ENCODE measurements around the gene IRX5. TPM values are rescaled to one million over a fixed set of nuclear protein-coding genes. Genes with fewer than 3 reads are reported as not detected.

IRX5 gene
- total RNA-seq (2012; rRNA removed), result 0.87 and 1.8 TPM in 2 replicates

- peaks cover 11% of the 10 kb centered on the region for H3K36me3 ChIP-seq (ENCODE audit: insufficient read depth, low read length)
- H3K9me3 ChIP-seq (replicated peaks; ENCODE audit: low read length), result no peaks in the 10 kb centered on the region
- H3K27me3 ChIP-seq (ENCODE audit: control insufficient read depth, insufficient read depth, low read length), result no peaks in the 10 kb centered on the region
- H3K4me3 ChIP-seq (ENCODE audit: low read length), result peak within 1 kb of the TSS; percentile 85
- peak within 1 kb of the TSS; percentile 91 for H3K9ac ChIP-seq (ENCODE audit: low read depth, low read length)
- H3K4me1 ChIP-seq (ENCODE audit: control insufficient read depth, insufficient read depth, low read length), result peaks cover 19% of the 10 kb centered on the region
- H3K4me2 ChIP-seq (ENCODE audit: low read length), result peak within 1 kb of the TSS; percentile 89
Observed at GRCh38 chr16:54930005-54930868, at the start of gene IRX5. Gene IRX5 (plus strand): TSS chr16:54930865. CDS start chr16:54931199, 334 bp downstream.

GRCh38 chr16:54882556-54882955 is 48.1 kb upstream of the IRX5 start:
- Histone ChIP-seq H3K4me1 (ENCODE audit: control insufficient read depth, insufficient read depth, low read length) (no peaks in the 10 kb centered on the region), H3K27me3 (ENCODE audit: control insufficient read depth, insufficient read depth, low read length) (no peaks in the 10 kb centered on the region), H3K9me3 (replicated peaks; ENCODE audit: low read length) (no peaks in the 10 kb centered on the region), H3K9ac (ENCODE audit: low read depth, low read length) (no peak overlapping the region), H3K36me3 (ENCODE audit: insufficient read depth, low read length) (no peaks in the 10 kb centered on the region), H3K4me3 (ENCODE audit: low read length) (no peak overlapping the region), H3K4me2 (ENCODE audit: low read length) (no peak overlapping the region)

- Histone ChIP-seq H3K4me2 (ENCODE audit: low read length) (no peak overlapping the region), H3K9ac (ENCODE audit: low read depth, low read length) (no peak overlapping the region), H3K4me3 (ENCODE audit: low read length) (no peak overlapping the region), H3K4me1 (ENCODE audit: control insufficient read depth, insufficient read depth, low read length) (no peaks in the 10 kb centered on the region), H3K36me3 (ENCODE audit: insufficient read depth, low read length) (no peaks in the 10 kb centered on the region), H3K9me3 (replicated peaks; ENCODE audit: low read length) (no peaks in the 10 kb centered on the region), H3K27me3 (ENCODE audit: control insufficient read depth, insufficient read depth, low read length) (no peaks in the 10 kb centered on the region)
Observed at GRCh38 chr16:54883358-54883757, 47.3 kb upstream of the IRX5 start.

- no peak overlapping the region for H3K4me3 ChIP-seq (ENCODE audit: low read length)
- H3K9ac ChIP-seq (ENCODE audit: low read depth, low read length), result no peak overlapping the region
- H3K4me1 ChIP-seq (ENCODE audit: control insufficient read depth, insufficient read depth, low read length), result no peaks in the 10 kb centered on the region
- H3K27me3 ChIP-seq (ENCODE audit: control insufficient read depth, insufficient read depth, low read length), result no peaks in the 10 kb centered on the region
- H3K36me3 ChIP-seq (ENCODE audit: insufficient read depth, low read length), result no peaks in the 10 kb centered on the region
- H3K4me2 ChIP-seq (ENCODE audit: low read length), result no peak overlapping the region
- no peaks in the 10 kb centered on the region for H3K9me3 ChIP-seq (replicated peaks; ENCODE audit: low read length)
Observed at GRCh38 chr16:54886078-54886477, 44.6 kb upstream of the IRX5 start.

GRCh38 chr16:54890381-54890780 is 40.3 kb upstream of the IRX5 start:
- no peaks in the 10 kb centered on the region for H3K36me3 ChIP-seq (ENCODE audit: insufficient read depth, low read length)
- H3K4me3 ChIP-seq (ENCODE audit: low read length), result no peak overlapping the region
- no peaks in the 10 kb centered on the region for H3K4me1 ChIP-seq (ENCODE audit: control insufficient read depth, insufficient read depth, low read length)
- no peaks in the 10 kb centered on the region for H3K27me3 ChIP-seq (ENCODE audit: control insufficient read depth, insufficient read depth, low read length)
- H3K9me3 ChIP-seq (replicated peaks; ENCODE audit: low read length), result no peaks in the 10 kb centered on the region
- H3K9ac ChIP-seq (ENCODE audit: low read depth, low read length), result no peak overlapping the region
- H3K4me2 ChIP-seq (ENCODE audit: low read length), result no peak overlapping the region

- Histone ChIP-seq H3K4me3 (ENCODE audit: low read length) (no peak overlapping the region), H3K9me3 (replicated peaks; ENCODE audit: low read length) (no peaks in the 10 kb centered on the region), H3K36me3 (ENCODE audit: insufficient read depth, low read length) (no peaks in the 10 kb centered on the region), H3K4me1 (ENCODE audit: control insufficient read depth, insufficient read depth, low read length) (no peaks in the 10 kb centered on the region), H3K4me2 (ENCODE audit: low read length) (no peak overlapping the region), H3K9ac (ENCODE audit: low read depth, low read length) (no peak overlapping the region), H3K27me3 (ENCODE audit: control insufficient read depth, insufficient read depth, low read length) (no peaks in the 10 kb centered on the region)
Observed at GRCh38 chr16:54891346-54891745, 39.3 kb upstream of the IRX5 start.

GRCh38 chr16:54892981-54893380 is 37.7 kb upstream of the IRX5 start:
- no peaks in the 10 kb centered on the region for H3K36me3 ChIP-seq (ENCODE audit: insufficient read depth, low read length)

GRCh38 chr16:54897930-54898329 is 32.7 kb upstream of the IRX5 start:
- Histone ChIP-seq H3K4me3 (ENCODE audit: low read length) (no peak overlapping the region), H3K4me1 (ENCODE audit: control insufficient read depth, insufficient read depth, low read length) (no peaks in the 10 kb centered on the region), H3K27me3 (ENCODE audit: control insufficient read depth, insufficient read depth, low read length) (no peaks in the 10 kb centered on the region), H3K9ac (ENCODE audit: low read depth, low read length) (no peak overlapping the region), H3K36me3 (ENCODE audit: insufficient read depth, low read length) (no peaks in the 10 kb centered on the region), H3K9me3 (replicated peaks; ENCODE audit: low read length) (no peaks in the 10 kb centered on the region), H3K4me2 (ENCODE audit: low read length) (no peak overlapping the region)

More at GRCh38 chr16:54892981-54893380, 37.7 kb upstream of the IRX5 start:
- no peaks in the 10 kb centered on the region for H3K27me3 ChIP-seq (ENCODE audit: control insufficient read depth, insufficient read depth, low read length)
- no peak overlapping the region for H3K4me2 ChIP-seq (ENCODE audit: low read length)
- no peak overlapping the region for H3K9ac ChIP-seq (ENCODE audit: low read depth, low read length)
- H3K9me3 ChIP-seq (replicated peaks; ENCODE audit: low read length), result no peaks in the 10 kb centered on the region
- no peak overlapping the region for H3K4me3 ChIP-seq (ENCODE audit: low read length)
- H3K4me1 ChIP-seq (ENCODE audit: control insufficient read depth, insufficient read depth, low read length), result no peaks in the 10 kb centered on the region

GRCh38 chr16:54901606-54902005 is 29.1 kb upstream of the IRX5 start:
- no peaks in the 10 kb centered on the region for H3K36me3 ChIP-seq (ENCODE audit: insufficient read depth, low read length)
- no peaks in the 10 kb centered on the region for H3K4me1 ChIP-seq (ENCODE audit: control insufficient read depth, insufficient read depth, low read length)
- H3K9me3 ChIP-seq (replicated peaks; ENCODE audit: low read length), result no peaks in the 10 kb centered on the region
- no peak overlapping the region for H3K4me3 ChIP-seq (ENCODE audit: low read length)
- no peaks in the 10 kb centered on the region for H3K27me3 ChIP-seq (ENCODE audit: control insufficient read depth, insufficient read depth, low read length)
- no peak overlapping the region for H3K9ac ChIP-seq (ENCODE audit: low read depth, low read length)
- no peak overlapping the region for H3K4me2 ChIP-seq (ENCODE audit: low read length)

- H3K9me3 ChIP-seq (replicated peaks; ENCODE audit: low read length), result no peaks in the 10 kb centered on the region
- no peaks in the 10 kb centered on the region for H3K27me3 ChIP-seq (ENCODE audit: control insufficient read depth, insufficient read depth, low read length)
- H3K36me3 ChIP-seq (ENCODE audit: insufficient read depth, low read length), result no peaks in the 10 kb centered on the region
- H3K4me3 ChIP-seq (ENCODE audit: low read length), result no peak overlapping the region
- no peak overlapping the region for H3K4me2 ChIP-seq (ENCODE audit: low read length)
- no peak overlapping the region for H3K9ac ChIP-seq (ENCODE audit: low read depth, low read length)
- H3K4me1 ChIP-seq (ENCODE audit: control insufficient read depth, insufficient read depth, low read length), result no peaks in the 10 kb centered on the region
Observed at GRCh38 chr16:54903047-54903446, 27.6 kb upstream of the IRX5 start.

GRCh38 chr16:54911079-54911478 is 19.6 kb upstream of the IRX5 start:
- Histone ChIP-seq H3K4me2 (ENCODE audit: low read length) (no peak overlapping the region), H3K27me3 (ENCODE audit: control insufficient read depth, insufficient read depth, low read length) (no peaks in the 10 kb centered on the region), H3K4me1 (ENCODE audit: control insufficient read depth, insufficient read depth, low read length) (no peaks in the 10 kb centered on the region), H3K4me3 (ENCODE audit: low read length) (no peak overlapping the region), H3K9ac (ENCODE audit: low read depth, low read length) (no peak overlapping the region), H3K9me3 (replicated peaks; ENCODE audit: low read length) (no peaks in the 10 kb centered on the region), H3K36me3 (ENCODE audit: insufficient read depth, low read length) (peaks cover 2% of the 10 kb centered on the region)

GRCh38 chr16:54912720-54913119 is 17.9 kb upstream of the IRX5 start:
- Histone ChIP-seq H3K4me1 (ENCODE audit: control insufficient read depth, insufficient read depth, low read length) (peaks cover 7% of the 10 kb centered on the region), H3K4me3 (ENCODE audit: low read length) (no peak overlapping the region), H3K27me3 (ENCODE audit: control insufficient read depth, insufficient read depth, low read length) (no peaks in the 10 kb centered on the region), H3K9me3 (replicated peaks; ENCODE audit: low read length) (no peaks in the 10 kb centered on the region), H3K9ac (ENCODE audit: low read depth, low read length) (no peak overlapping the region), H3K36me3 (ENCODE audit: insufficient read depth, low read length) (peaks cover 2% of the 10 kb centered on the region), H3K4me2 (ENCODE audit: low read length) (no peak overlapping the region)
